Right atrium auricular region (tissue), 2 donors: Measurements from ENCODE around the gene HHIPL1. TPM values are rescaled to one million over a fixed set of nuclear protein-coding genes. Genes with fewer than 3 reads are reported as not detected.
A peak's percentile ranks its signal among the peaks of the same experiment; 100 is the strongest.

Experiments
- DNase-seq: peaks from one replicate; pipeline ENCODE4 v3.0.0-alpha.2; 2019; ENCODE audit warnings: low spot score
- H3K27ac ChIP-seq, 2 donors: fragments of 200-600 bp; sonication (generic); 1 replicate in 1 of 2; 2 replicates in 1 of 2; pipeline ENCODE4 v1.5.1; 2016 to 2019
- H3K27me3 ChIP-seq, 2 donors: fragments of 200-600 bp; sonication (generic); one replicate each; pipeline versions ENCODE4 v1.5.1 to v1.6.0; 2017 to 2019
- H3K36me3 ChIP-seq: fragments of 200-600 bp; sonication (generic); one replicate; pipeline ENCODE4 v1.5.1; 2016
- H3K4me1 ChIP-seq, 2 donors: fragments of 200-600 bp; sonication (generic); one replicate each; pipeline versions ENCODE4 v1.5.1 to v1.6.0; 2017 to 2019
- H3K4me3 ChIP-seq, 2 donors: fragments of 200-600 bp; sonication (generic); 1 replicate in 1 of 2; 2 replicates in 1 of 2; pipeline ENCODE4 v1.5.1; 2017 to 2019; ENCODE audit warnings: mild to moderate bottlenecking in 1 of 2, moderate library complexity in 1 of 2
- H3K9me3 ChIP-seq, 2 donors: fragments of 200-600 bp; sonication (generic); one replicate each; pipeline ENCODE4 v1.5.1; 2019
- total RNA-seq, 2 donors: library from RNA; depleted of rRNA; stranded (reverse); fragments of >200 nt; gene quantifications; one replicate each; pipeline ENCODE4 v1.1.0, GENCODE V29; 2016
- TF ChIP-seq, protein P1 (sequence below), 2 donors: fragments of 200-600 bp; sonication (generic); IDR thresholded peaks; one replicate each; pipeline ENCODE4 v1.5.1; 2019; ENCODE audit warnings: antibody characterized with exemption in 2 of 2

Gene HHIPL1
- total RNA-seq, 2 donors from 2014 or later: 1.8 to 2.4 TPM

GRCh38 chr14:99715266-99716000, 70.5 kb downstream of the HHIPL1 start:
- Histone ChIP-seq H3K9me3 (no peaks in the 10 kb centered on the region), H3K27ac (no peak overlapping the region), H3K4me3 (no peak overlapping the region), H3K27me3 (no peaks in the 10 kb centered on the region), H3K36me3 (no peaks in the 10 kb centered on the region), H3K4me1 (no peaks in the 10 kb centered on the region)
- DNase-seq: peak; percentile 46
- TF ChIP-seq, protein P1, sequence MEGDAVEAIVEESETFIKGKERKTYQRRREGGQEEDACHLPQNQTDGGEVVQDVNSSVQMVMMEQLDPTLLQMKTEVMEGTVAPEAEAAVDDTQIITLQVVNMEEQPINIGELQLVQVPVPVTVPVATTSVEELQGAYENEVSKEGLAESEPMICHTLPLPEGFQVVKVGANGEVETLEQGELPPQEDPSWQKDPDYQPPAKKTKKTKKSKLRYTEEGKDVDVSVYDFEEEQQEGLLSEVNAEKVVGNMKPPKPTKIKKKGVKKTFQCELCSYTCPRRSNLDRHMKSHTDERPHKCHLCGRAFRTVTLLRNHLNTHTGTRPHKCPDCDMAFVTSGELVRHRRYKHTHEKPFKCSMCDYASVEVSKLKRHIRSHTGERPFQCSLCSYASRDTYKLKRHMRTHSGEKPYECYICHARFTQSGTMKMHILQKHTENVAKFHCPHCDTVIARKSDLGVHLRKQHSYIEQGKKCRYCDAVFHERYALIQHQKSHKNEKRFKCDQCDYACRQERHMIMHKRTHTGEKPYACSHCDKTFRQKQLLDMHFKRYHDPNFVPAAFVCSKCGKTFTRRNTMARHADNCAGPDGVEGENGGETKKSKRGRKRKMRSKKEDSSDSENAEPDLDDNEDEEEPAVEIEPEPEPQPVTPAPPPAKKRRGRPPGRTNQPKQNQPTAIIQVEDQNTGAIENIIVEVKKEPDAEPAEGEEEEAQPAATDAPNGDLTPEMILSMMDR (IDR thresholded peaks at IDR 0.05): no peak

GRCh38 chr14:99716091-99716849, 71.3 kb downstream of the HHIPL1 start:
- peak; percentile 13 for DNase-seq
- H3K27ac ChIP-seq: no peak overlapping the region

DNA sequence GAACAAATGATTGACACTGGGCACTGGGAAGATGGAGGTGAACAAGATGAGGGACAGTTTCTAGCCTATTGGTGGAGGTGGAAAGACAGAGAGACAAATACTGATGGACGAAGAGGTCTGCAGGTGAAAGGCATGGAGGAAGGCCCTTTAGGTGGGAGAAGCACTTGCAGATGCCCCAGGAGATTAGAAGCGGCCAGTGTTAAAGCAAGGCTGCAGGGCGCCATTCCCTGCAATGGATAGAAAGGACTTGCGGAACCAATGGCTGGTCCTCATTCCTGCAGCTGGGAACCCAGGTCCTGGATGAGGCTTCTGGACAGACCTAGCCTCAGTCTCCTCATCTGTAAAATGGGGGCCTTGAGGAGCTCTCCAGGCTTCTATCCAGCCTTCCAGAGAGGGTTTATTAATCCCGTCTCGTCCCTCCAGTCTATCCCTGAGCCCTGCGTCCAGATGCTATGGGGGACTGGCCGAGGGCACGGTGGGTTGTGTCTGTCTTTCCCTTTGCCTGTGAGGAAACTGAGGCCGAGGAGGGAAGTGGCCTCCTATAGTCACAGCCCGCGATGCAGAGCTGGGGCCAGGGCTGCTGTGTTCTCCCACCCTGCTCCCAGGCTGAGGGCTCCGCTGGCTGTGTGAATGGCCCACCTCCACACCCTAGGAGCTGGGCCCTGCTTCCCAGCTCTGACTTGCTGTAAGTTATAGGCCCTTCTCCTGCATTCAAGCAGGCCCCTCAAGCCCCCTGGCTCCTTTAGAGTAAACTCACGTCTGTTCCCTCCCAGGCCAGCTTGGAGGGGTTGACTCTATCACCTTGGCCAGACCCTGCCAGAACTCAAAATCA, 72.1 kb downstream of the HHIPL1 start:
- no peak overlapping the region for H3K27ac ChIP-seq
- no peaks in the 10 kb centered on the region for H3K27me3 ChIP-seq
- no peaks in the 10 kb centered on the region for H3K36me3 ChIP-seq
- TF ChIP-seq, protein P1 (IDR thresholded peaks at IDR 0.05): no peak
- no peaks in the 10 kb centered on the region for H3K4me1 ChIP-seq
- peak; percentile 21 for DNase-seq
- no peaks in the 10 kb centered on the region for H3K9me3 ChIP-seq
- H3K4me3 ChIP-seq: no peak overlapping the region

More at GRCh38 chr14:99716091-99716849, 71.3 kb downstream of the HHIPL1 start:
- TF ChIP-seq, protein P1 (IDR thresholded peaks at IDR 0.05): no peak
- H3K4me3 ChIP-seq: no peak overlapping the region
- H3K4me1 ChIP-seq: no peaks in the 10 kb centered on the region
- no peaks in the 10 kb centered on the region for H3K27me3 ChIP-seq
- no peaks in the 10 kb centered on the region for H3K36me3 ChIP-seq
- no peaks in the 10 kb centered on the region for H3K9me3 ChIP-seq

DNA sequence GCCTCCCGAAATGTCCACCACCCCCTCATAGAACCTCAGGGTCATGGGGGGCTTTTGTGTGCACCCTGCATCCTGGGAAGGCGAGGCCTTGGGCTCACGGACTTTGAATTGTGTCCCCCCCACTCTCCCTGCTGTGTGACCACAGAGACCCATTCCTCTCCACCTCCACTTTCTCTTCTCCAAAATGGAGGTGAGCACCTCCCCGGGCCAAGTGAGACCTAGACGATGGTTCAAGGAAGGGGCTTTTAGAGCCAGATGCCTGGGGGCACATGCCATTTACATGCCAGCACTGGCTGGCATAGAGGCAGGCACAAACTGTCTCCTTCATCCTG, 72.7 kb downstream of the HHIPL1 start:
- no peaks in the 10 kb centered on the region for H3K36me3 ChIP-seq
- TF ChIP-seq, protein P1 (IDR thresholded peaks at IDR 0.05): no peak
- H3K27ac ChIP-seq: no peak overlapping the region
- no peaks in the 10 kb centered on the region for H3K9me3 ChIP-seq
- no peaks in the 10 kb centered on the region for H3K27me3 ChIP-seq
- peak; percentile 30 for DNase-seq
- H3K4me3 ChIP-seq: no peak overlapping the region
- H3K4me1 ChIP-seq: no peaks in the 10 kb centered on the region

DNA sequence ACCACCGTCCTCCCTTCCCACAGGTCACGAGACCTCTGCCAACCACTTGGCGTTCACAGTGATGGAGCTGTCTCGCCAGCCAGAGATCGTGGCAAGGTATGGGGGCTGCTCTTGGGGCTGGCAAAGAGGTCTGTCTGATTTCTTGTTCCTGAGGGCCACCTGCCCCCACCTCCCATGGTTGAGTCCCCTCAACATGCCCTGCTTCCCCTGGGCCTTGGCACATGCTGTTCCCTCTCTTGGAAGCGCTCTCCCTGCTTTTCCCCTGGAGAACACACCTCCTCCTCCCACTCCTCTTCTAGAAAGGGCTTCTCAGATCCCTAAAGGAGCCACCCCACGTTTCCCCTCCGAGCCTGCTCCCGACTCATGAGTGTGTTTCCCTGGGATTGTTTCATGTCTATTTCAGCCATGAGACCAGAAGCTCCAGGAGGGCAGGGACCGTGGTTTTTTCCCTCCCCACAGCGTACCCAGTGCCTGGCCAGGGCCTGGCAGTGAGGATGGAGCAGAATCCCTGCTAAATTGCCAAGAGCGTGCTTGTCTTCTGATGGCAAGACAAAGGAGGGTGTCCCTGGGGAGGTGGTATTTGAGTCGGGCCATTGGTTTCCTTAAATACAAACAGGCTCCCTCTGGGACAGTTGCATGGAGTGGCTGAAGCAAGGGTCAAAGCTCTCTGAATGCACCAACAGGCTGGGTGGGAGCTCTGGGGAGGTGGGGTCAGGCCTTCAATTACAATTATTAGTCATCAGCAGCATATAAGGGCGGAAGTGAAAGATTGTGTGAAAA, 73.3 kb downstream of the HHIPL1 start:
- Histone ChIP-seq H3K9me3 (no peaks in the 10 kb centered on the region), H3K27me3 (no peaks in the 10 kb centered on the region), H3K4me3 (no peak overlapping the region), H3K4me1 (no peaks in the 10 kb centered on the region), H3K36me3 (no peaks in the 10 kb centered on the region), H3K27ac (no peak overlapping the region)
- TF ChIP-seq, protein P1 (IDR thresholded peaks at IDR 0.05): no peak
- peak; percentile 44 for DNase-seq
